Stimulated activated CD8-positive, alpha-beta memory T cell treated with anti-CD3 and anti-CD28 coated beads, Interleukin-15, amount 100 ng/mL, for 1 hour (primary cell): ENCODE results near the gene MRPL2.

ENCODE experiments used
- DNase-seq: peaks from one replicate; pipeline ENCODE4 v3.0.0-alpha.2; 2020; ENCODE audit warnings: low read depth

Gene MRPL2

DNA sequence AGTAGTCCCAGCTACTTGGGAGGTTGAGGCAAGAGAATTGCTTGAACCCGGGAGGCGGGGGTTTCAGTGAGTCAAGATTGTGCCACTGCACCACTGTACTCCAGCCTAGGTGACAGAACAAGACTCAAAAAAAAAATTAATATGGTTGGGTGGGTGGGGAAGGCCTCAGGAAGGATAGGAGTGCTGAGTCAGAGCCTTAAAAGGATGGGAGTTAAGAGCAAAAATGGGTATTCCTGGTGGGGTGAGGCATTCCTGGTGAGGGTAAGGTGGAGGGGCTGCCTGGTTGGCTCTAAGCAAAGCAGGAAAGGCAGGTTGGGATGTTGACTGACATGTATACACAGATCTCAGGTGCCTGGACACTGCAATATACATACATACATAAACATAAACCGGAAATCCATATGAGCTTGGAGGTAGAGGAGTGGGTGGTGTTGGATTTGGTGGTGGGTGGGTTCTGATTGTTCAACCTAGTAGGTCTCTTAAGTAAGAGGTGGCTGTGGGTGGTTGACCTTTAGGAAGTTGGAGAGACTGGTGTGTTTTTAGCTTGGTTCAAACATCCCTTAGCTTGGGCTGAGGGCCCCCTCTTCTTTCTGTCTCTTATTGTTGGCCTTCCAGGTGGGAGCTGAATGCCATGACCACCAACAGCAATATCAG is 39.1 kb downstream of the MRPL2 start:
- DNase-seq: no peak

DNA sequence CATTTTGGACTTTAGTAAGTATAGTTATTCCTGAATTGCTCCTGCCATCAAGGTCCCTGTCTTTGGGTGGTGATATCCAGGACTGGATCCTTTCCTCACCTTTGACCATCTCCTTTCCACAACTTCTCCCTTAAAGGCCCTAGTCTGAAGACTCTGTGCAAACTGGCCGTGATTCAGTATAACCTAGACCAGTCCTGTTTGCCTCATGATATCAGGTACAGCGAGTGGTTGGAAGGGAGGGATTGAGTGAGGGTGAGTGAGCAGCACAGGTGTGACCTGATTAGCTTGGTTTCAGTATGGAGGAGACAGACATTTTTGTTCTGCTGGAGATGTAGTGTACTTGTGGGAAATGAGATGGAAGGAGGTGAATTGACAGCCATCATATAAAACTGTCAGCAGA is 40.1 kb downstream of the MRPL2 start:
- no peak for DNase-seq

DNA sequence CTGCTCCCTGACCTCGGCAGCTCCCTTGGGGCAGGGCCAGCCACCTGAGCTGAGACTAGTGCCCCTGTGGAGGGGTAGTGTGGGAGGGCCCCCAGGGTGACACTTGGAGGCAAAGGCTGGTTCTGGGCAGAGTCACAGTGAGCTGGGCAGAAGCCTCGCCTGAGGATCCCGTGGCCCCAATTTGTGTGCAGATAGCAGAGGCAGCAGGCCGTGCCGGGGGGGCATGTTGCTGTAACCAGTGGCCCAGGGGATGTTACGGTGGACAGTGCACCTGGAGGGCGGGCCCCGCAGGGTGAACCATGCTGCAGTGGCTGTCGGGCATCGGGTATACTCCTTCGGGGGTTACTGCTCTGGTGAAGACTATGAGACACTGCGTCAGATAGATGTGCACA is 42.3 kb downstream of the MRPL2 start:
- DNase-seq: no peak

DNA sequence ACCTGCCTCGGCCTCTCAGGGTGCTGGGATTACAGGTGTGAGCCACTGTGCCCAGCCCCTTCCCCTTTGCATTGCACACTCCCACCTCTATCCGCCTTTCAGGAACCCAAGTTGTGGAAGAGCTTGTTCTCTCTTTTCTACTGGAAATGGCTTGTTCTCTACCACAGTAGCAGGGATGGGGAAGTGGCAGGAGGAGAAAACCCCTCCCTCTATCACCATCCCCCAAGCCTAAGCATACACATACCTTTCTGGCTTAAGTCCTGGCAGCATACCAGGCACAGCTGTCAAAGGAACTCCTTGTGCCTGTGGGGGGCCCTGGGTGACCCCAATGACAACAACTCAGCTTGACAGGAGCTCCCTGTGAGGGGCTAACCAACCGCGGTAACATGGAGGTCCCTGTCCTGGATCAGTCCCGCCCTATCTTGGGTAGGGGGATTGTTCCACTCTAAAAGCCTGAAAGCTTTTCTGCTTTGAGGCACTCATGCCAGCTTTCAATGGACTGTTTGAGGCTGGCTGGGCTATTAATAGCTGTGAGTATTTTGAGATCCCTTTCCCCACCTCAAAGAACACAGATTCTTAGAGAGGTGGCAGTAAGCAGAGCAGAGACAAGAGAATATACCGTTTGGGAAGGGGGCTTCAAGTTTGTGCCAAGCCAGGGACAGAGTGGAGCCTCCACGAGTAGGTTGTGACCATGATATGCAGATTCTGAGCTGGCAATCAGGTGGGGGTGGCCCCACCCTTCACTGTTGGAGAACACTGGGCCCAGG is 42.9 kb downstream of the MRPL2 start:
- DNase-seq: no peak

DNA sequence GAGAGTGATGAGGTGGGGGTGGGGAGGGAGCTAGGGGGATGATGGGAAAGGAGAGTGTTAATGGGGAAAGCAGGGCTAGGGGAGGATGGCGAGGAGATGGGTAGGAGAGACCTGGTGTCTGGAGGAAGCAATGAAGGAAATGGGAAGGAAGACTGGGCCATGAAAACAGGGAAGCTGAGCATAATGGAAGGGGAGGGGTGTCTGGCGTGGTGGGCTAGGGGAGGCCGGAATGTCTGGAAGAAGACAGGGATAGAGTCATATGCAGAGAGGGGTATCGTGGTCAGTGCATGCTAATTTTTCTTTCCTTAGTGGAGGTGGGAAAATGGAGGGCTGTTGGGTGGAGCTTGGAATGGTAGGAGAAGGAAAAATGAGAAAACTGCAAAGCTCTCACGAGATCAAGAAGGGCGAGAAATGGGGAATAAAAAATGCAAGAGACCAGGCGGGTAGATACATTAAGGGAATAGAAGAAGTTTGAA is 44.8 kb downstream of the MRPL2 start:
- no peak for DNase-seq

DNA sequence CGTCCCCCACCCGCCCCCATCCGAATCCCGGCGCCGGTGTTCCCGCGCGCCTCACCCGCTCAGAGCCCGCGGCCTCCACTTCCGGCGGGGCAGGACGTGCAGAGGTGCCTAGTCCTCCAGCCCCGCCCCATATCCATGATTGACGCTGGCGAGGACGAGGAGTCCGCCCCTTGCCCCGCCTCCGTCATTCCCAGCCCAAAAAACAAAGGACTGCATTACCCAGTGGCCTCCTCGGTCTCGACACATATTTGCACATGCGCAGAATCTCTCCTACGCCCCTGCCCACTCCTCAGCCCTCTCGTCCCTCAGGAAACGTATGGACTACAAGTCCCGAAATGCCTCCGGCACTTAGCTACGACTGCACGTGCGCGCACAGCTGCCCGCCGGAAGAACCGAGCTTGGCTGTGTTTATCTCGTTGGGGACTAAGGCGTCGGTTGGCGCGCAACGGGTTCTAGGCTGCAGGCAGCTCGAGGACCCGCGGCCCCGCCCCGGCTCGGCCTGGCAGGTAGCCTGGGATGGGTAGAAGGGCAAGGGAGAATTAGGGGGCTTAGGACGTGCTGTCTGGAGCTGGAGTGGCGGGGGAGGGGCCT is 45.3 kb downstream of the MRPL2 start, which contains the start of the genes KLHDC3 and MEA1:
Gene KLHDC3, plus strand, starts transcription at position 407 of the 591 bp plus-strand sequence. CDS start 2,944 bp downstream, outside the sequence.
Gene MEA1, minus strand, starts transcription at position 104 of the 591 bp plus-strand sequence. CDS start 133 bp downstream, outside the sequence.
- peak; percentile 95 for DNase-seq

DNA sequence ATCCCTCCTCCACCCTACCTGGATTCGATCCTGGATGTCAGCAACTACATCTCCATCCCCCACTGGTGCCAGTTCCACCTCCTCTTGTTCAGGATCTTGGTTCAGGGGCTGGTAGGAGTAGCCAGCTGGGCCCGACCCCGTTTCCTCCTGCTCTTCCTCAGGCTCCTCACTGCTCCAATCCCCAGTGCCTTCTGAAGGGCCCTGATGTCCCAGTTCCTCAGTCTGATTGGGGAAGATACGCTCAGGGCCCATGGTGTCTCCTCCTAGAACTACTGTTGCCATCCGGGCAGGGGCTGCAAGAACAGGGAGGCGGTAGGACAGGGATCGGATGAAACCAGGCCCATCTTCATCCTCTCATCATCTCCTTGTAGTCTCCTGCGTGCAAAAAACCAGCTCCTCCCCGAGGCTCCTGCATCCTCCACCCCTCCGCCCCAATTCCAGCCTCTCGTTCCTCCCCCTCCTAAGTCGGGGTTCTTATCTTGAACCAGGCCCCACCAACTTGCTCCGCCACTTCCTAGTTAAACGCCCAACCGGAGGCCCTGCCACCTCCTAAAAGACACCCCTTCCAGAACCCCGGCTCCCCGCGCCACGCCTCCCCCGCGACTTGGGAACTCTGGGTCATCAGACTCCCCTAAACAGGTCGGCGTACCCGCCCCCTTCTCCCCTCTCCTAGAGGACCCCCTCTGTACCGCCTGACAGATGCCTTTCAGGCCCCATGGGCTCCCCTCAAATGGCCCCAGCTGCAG is 46.0 kb downstream of the MRPL2 start:
- no peak for DNase-seq

DNA sequence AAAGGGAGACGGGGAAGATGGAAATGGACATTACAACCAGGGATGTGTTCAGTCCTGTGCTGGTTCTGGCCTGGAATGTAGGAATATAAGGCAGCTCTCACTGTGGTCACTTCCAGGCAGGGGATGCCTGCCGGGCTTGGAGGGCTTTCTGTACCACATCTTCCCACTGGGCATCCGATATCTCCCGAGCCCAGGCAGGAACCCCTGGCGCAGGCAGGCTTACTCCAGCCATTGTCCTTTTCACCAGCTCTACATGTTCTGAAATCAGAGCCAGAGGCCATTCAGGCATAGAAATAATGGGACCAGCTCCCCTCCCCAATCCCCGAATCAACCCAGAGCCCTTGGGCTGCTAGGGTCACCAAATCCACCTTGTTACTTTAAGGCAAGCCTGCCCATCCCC is 46.9 kb downstream of the MRPL2 start:
- no peak for DNase-seq

DNA sequence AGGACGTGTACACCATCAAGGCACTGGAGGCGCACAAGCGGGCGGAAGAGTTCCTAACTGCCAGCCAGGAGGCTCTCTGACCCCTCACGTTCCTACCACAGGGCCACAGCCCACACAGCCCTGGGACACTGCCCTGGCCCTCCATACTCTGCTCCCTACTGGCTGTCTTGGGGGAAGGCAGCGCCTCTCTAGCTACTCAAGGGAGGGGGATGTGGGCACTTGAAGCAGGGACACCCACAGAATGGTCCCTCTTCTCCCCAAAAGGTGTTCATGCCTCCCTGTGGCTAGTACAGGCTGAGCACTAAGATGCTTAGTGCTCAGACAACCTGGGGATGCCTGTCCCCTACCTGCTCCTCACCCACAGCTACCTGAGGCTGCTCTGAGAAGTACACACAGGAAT is 48.0 kb downstream of the MRPL2 start:
- DNase-seq: no peak

DNA sequence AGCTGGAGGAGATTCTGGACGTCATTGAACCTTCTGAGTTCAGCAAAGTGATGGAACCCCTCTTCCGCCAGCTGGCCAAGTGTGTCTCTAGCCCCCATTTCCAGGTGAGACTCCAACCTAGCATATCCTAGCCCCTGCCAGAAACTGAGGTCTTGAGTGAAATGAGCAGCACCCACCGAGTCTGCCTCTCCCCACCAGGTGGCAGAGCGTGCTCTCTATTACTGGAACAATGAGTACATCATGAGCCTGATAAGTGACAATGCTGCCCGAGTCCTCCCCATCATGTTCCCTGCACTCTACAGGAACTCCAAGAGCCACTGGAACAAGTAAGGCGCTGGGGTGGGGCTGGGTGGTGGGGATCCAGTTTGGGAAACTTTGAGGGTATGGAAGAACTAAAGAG is 50.1 kb downstream of the MRPL2 start:
- no peak for DNase-seq

DNA sequence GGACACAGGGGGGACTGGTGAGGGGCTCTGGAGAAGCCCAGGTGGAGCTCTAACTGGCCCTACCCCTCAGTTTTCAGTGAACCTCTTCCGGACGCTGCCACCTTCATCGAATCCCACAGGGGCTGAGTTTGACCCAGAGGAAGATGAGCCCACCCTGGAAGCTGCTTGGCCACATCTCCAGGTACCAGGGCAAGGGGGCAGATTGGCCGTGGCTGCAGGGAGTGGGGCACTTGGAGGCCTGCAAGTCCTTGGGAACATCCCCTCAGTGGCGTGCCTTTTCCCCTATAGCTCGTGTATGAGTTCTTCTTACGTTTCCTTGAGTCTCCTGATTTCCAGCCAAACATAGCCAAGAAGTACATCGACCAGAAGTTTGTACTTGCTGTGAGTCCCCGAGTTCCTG is 52.1 kb downstream of the MRPL2 start:
- DNase-seq: no peak

DNA sequence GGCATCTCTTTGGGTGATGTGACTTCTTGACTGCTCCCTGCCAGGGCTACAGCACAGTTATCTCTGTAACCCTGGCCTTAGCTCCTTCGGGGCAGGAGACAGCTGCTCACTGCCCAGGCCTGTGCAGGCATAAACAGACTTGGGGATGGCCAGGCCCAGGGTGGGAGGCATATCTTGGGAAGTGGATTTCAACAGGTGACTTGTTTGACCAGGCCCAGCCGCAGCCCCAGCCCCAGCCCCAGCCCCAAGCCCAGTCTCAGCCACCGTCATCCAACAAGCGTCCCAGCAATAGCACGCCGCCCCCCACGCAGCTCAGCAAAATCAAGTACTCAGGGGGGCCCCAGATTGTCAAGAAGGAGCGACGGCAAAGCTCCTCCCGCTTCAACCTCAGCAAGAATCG is 53.0 kb downstream of the MRPL2 start:
- DNase-seq: no peak

DNA sequence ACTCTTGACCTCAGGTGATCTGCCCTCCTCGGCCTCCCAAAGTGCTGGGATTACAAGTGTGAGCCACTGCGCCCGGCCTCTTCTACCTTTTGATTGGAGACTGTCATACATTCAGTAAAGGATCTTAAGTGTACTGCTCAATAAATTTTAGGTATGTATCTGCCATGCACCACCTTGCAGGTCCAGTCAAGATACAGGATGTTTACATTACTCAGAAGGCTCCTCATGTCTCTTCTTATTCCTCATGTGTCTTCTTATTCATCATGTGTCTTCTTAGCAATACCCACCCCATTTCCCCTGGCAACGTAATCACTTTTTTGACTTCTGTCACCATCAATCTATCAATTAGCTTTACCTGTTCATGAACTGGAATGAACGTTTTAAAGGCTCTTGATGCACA is 53.4 kb downstream of the MRPL2 start:
- DNase-seq: no peak
